Liver (tissue), 3 donors: Measurements from ENCODE around the gene PARD6B.

Source experiments
- ATF3 ChIP-seq: IDR thresholded peaks from 2 replicates; pipeline ENCODE4 v1.6.1; 2016; ENCODE audit warnings: antibody characterized with exemption
- CTCF ChIP-seq: fragments of 150-350 bp; IDR thresholded peaks from 2 replicates; pipeline ENCODE4 v1.5.1; 2017; ENCODE audit warnings: improper control_type of control experiment, low read depth, low read length; ENCODE audit not compliant: missing input control
- EGR1 ChIP-seq, 2 donors: IDR thresholded peaks; 2 replicates each; pipeline ENCODE4 v1.6.1; 2016 to 2018; ENCODE audit warnings: antibody characterized with exemption in 2 of 2, low read depth in 2 of 2
- FOXA1 ChIP-seq: IDR thresholded peaks from 2 replicates; pipeline ENCODE4 v1.6.1; 2016; ENCODE audit warnings: antibody characterized with exemption
- GABPA ChIP-seq, 2 donors: IDR thresholded peaks in 1 of 2; conservative IDR thresholded peaks in 1 of 2; 2 replicates each; pipeline ENCODE4 v1.6.1; 2016; ENCODE audit warnings: antibody characterized with exemption in 2 of 2, mild to moderate bottlenecking in 1 of 2, moderate library complexity in 1 of 2
- HNF4A ChIP-seq, 2 donors: conservative IDR thresholded peaks; 2 replicates each; pipeline ENCODE4 v1.6.1; 2016; ENCODE audit warnings: antibody characterized with exemption in 2 of 2, mild to moderate bottlenecking in 2 of 2
- MAX ChIP-seq: IDR thresholded peaks from 2 replicates; pipeline ENCODE4 v1.6.1; 2016; ENCODE audit warnings: antibody characterized with exemption
- REST ChIP-seq: IDR thresholded peaks from 2 replicates; pipeline ENCODE4 v1.6.1; 2016; ENCODE audit warnings: antibody characterized with exemption, mild to moderate bottlenecking
- RXRA ChIP-seq, 2 donors: IDR thresholded peaks; 2 replicates each; pipeline ENCODE4 v1.6.1; 2017 to 2018; ENCODE audit warnings: antibody characterized with exemption in 2 of 2, mild to moderate bottlenecking in 1 of 2
- TAF1 ChIP-seq: conservative IDR thresholded peaks from 2 replicates; pipeline ENCODE4 v1.6.1; 2016; ENCODE audit warnings: antibody characterized with exemption, mild to moderate bottlenecking
- donor health status: healthy.
- donor health status: healthy.

GRCh38 chr20:50806126-50806768, 74.9 kb downstream of the PARD6B start:
- no peak for TF ChIP-seq CTCF
- TF ChIP-seq REST, result no peak
- no peak for TF ChIP-seq EGR1 (IDR thresholded peaks at IDR 0.05; ENCODE audit: low read depth in 2 of 2)
- TF ChIP-seq MAX, result no peak
- no peak for TF ChIP-seq RXRA (IDR thresholded peaks at IDR 0.05)
- no peak for TF ChIP-seq GABPA (IDR thresholded peaks at IDR 0.05 in 1 of 2, conservative IDR thresholded peaks at IDR 0.05 in 1 of 2)
- no peak for TF ChIP-seq ATF3
- no peak for TF ChIP-seq TAF1
- TF ChIP-seq FOXA1, result no peak
- no peak for TF ChIP-seq HNF4A (conservative IDR thresholded peaks at IDR 0.05)
